Suprapubic skin (tissue), 4 donors: ENCODE data around the gene SOS2.

Experiments
- EP300 ChIP-seq: sonication (generic); formaldehyde crosslinking; IDR thresholded peaks from one replicate; pipeline ENCODE4 v1.6.1; 2017; ENCODE audit warnings: antibody characterized with exemption
- POLR2AphosphoS5 ChIP-seq, 3 donors: sonication (generic); formaldehyde crosslinking; IDR thresholded peaks; one replicate each; pipeline ENCODE4 v1.6.1; 2017; ENCODE audit warnings: antibody characterized with exemption in 3 of 3
- TF ChIP-seq, protein P1 (sequence below), 2 donors: fragments of 200-600 bp in 1 of 2; fragments of 450-650 bp in 1 of 2; sonication (generic) in 1 of 2; IDR thresholded peaks; one replicate each; pipeline ENCODE4 v1.5.1; 2016 to 2019; ENCODE audit warnings: antibody characterized with exemption in 2 of 2, mild to moderate bottlenecking in 1 of 2, moderate library complexity in 1 of 2

DNA sequence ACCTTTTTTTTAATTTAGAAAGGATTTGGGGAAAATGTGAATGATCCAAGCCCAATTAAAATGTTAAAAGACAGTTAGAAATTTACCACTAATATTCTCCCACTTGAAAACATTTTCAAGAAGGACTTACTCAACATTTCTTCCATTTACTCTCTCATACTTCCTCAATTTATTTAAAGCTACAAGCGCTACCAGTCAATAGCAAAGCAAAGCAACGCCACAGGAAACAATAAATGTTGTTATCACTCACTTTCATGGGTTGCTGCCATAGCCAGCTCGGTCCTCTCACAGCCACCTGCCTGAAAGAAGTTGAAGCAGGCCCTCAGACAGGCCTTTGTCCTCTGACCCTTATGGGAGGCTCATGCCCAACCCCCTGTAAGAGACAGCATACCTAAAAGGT lies 6.0 kb upstream of the SOS2 start:
- TF ChIP-seq POLR2AphosphoS5 (IDR thresholded peaks at IDR 0.05) (no peak), EP300 (no peak)
- TF ChIP-seq, protein P1, sequence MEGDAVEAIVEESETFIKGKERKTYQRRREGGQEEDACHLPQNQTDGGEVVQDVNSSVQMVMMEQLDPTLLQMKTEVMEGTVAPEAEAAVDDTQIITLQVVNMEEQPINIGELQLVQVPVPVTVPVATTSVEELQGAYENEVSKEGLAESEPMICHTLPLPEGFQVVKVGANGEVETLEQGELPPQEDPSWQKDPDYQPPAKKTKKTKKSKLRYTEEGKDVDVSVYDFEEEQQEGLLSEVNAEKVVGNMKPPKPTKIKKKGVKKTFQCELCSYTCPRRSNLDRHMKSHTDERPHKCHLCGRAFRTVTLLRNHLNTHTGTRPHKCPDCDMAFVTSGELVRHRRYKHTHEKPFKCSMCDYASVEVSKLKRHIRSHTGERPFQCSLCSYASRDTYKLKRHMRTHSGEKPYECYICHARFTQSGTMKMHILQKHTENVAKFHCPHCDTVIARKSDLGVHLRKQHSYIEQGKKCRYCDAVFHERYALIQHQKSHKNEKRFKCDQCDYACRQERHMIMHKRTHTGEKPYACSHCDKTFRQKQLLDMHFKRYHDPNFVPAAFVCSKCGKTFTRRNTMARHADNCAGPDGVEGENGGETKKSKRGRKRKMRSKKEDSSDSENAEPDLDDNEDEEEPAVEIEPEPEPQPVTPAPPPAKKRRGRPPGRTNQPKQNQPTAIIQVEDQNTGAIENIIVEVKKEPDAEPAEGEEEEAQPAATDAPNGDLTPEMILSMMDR (IDR thresholded peaks at IDR 0.05), result no peak
